GM18498 (cell line): Measurements from ENCODE around the gene NEAT1.

Experiments used
- ATAC-seq: cut with Tn5 transposase; IDR thresholded peaks from one replicate; pipeline ENCODE4 v1.9.1; 2021; ENCODE audit warnings: mild to moderate bottlenecking, moderate library complexity; ENCODE audit not compliant: unreplicated experiment

NEAT1 gene

DNA sequence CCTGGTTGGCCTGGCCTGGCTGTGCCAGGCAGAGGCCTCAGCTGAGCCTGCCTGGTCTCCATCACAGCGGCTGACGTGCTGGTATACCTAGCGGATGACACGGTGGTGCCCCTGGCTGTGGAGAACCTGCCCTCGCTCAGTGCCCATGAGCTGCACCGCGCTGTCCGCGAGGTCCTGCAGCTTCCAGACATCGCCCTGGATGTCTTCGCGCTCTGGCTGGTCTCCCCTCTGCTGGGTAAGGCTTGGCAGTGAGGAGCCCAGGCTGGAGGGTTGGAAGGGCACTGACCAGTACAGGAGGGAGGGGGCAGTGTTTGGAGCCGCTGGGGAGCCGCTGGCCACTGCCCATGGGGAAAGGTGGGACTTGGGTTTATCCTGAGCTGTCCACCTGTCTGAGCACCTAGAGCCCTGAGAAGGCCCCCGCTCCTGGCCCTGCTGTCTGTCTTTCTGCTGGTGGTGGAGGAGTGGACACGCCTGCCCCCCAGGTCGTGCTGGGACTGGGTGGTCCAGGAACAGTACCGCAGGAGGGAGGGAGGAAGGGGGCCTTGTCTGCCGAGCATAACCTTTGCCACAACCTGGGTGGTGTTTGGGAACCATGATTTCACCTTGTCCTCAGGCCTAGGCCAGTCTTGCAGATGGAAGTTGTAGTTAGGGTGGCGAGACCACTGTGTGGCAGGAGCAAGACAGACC, 33.2 kb upstream of the NEAT1 start:
- ATAC-seq, result no peak

DNA sequence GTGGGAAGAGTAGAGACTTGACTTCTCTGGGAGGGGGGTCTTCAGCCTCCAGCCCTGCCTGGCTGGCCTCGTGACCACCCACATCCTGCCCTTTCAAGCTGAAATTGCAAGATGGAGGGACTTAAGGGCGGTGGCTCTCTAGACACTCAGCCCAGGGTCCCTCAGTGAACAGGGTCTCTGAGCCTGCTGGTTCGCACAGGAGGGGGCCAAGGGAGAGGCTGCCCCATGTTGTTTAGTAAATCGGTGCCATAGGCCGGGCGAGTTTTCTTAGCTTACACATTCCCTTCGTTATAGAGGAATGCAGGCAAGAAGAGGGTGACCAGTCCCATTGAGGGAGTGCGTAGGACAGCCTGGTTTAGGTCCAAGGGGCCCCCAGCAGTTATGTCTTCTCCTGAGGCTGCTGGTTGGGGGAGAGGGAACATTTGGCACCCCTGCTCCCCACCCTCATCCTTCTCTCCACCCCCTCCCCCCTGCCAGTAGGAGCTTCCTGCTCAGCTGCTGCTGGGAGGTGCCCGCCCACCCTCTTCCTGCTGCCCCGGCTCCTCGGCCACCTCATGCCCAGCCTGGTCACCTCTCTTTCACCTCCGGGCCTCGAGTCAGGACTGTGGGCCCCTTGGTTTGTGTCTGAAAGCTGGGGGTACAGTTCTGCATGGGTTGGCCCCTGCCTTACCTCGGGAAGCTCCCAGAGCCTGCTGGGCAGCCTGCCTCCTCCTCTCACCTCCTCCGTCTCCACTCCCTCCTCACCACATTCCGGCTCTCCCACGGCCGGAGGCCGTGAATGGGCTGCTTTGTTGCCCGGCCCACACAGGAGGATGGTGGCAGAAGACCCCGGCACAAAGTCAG, 32.3 kb upstream of the NEAT1 start:
- ATAC-seq, result no peak

DNA sequence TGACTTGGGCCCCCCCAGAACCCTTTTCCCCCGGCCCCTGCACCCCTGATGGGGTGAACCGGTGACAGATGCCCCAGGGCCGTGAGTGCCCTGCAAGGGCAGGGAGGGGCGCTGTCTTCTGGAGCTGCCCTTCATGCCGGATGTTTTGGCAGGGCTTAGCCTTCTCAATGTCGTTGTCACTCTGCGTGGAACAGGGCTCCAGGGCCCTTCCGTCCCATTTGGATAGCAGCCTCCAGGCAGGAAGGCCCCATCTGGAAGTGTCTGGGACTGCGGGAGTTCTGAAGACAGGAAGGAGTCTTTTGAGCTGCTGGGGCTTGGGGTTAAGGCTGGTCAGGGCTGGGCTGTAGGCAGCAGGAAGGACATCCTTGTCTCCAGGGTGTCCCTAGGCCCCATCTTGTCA, 31.6 kb upstream of the NEAT1 start:
- no peak for ATAC-seq

DNA sequence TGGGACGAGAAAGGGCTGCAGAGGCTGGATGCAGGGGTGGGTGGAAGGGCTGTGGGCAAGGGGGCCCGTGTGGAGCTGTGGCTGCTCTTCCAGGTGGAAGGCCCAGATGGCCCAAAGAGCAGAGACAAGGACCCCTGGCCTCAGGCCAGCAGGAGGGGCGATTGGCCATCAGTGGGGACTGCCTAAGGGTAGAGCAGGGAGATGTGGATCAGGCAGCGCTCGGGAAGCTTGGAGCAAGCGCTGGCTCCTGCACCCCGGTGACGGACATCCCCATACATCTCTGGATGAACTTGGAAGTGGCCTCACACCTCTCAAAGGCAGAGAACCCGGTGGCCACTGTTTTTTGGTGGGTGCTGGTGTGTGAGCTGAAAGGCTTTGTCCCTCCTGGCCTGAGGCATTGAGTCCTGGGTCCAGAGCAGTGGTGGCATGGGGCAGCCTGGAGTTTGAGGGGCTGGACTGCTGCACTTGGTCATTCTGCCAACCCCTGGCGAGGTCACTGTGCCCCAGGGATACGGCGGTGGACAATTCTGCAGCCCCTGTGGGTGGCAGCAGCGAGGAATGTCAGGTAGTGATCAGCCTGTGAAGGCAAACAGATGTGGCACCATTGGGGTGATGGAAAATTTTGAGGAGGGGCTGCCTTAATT, 30.3 kb upstream of the NEAT1 start:
- ATAC-seq, result no peak

- ATAC-seq, result no peak
Measured at GRCh38 chr11:65392899-65393298, 29.7 kb upstream of the NEAT1 start.

DNA sequence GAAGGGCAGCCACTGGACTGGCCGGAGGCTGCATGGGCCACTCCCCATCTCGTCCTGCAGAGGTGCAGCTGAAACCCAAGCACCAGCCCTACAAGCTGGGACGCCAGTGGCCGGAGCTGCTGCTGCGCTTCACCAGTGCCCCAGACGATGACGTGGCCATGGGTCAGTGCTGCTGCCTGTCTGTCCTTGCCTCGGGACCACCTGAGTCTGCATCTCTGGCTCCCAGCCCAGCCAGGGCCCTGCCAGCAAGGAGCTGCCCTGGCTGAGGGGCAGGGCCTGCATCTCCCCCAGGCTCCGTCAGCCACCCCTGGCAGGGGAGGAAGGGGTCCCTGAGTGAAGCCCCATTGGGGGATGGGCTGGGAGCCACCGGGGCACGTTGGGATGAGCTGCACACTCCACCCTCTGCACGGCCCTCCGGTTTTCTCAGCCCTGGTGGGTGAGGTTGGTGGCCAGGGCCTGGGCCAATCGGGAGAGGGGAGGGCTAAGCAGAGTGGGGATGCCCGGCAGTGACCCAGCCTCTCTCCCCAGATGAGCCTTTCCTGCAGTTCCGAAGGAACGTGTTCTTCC, 29.0 kb upstream of the NEAT1 start:
- ATAC-seq, result no peak

- no peak for ATAC-seq
Measured at GRCh38 chr11:65394125-65394536, 28.5 kb upstream of the NEAT1 start.

DNA sequence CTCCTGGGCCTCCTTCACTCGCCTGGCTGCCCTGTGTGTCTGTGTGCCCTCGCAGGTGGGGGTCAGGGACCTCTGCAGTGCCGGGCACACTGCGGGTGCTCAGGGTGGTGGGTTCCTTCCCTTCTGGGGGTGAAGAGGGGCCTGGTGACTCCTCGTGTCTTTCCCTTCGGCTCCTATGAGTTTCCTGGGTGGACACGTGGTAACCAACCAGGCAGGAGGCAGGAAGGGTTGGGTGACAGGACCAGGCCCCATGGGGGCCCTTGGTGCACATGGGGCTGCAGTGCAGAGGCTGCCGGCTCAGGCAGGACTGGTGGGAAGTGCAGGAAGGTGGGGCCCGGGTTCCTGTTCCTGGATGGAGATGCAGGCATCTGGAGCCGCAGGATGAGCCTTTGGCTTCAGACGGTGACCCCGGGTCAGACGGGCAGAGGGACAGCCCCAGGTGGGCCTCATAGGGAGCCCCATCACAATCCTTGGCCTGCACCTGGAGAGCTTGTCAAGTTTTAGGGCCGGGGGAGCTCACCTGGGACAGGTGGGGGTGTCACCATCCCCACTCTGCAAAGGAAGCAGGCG, 26.6 kb upstream of the NEAT1 start:
- no peak for ATAC-seq

GRCh38 chr11:65396769-65397745, 25.5 kb upstream of the NEAT1 start:
- ATAC-seq, result no peak

- ATAC-seq, result no peak
Measured at GRCh38 chr11:65398362-65398910, 24.2 kb upstream of the NEAT1 start.

GRCh38 chr11:65399249-65399648, 23.3 kb upstream of the NEAT1 start:
- no peak for ATAC-seq

- ATAC-seq, result no peak
Measured at GRCh38 chr11:65399845-65400244, 22.8 kb upstream of the NEAT1 start.

DNA sequence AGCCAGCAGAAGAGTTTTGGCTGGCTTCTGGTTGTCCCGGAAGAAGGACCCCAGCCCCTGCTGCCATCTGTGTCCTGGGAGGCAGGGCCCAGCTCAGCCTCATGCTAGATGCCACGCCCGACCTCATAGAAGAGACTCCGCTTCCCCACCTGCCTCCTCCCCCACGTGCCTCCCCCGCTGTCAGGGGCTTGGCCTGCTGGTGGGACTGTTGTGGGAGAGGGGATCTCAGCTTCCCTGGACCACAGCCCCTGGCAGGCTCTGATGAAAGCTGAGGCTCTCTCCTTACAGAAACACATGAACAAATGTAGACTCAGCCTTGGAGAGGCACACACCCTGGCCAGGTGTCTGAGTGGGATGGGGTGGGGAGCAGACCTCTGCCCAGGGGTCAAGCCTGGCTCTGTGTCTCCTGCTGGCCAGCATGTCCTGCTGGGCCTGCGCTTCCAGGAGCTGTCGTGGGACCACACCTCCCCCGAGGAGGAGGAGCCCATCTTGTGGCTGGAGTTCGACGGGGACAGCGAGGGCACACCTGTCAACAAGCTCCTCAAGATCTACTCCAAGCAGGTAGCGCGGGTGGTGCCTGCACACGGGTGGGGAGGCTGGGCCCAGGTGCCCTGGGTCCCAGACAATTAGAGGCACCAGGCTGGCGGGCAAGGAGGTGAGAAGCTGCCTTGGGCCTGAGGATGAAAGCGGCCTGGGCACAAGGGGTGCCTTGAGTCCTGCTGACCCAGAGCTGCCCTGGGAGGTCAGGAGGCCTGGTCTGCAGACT, 22.1 kb upstream of the NEAT1 start:
- ATAC-seq, result no peak

DNA sequence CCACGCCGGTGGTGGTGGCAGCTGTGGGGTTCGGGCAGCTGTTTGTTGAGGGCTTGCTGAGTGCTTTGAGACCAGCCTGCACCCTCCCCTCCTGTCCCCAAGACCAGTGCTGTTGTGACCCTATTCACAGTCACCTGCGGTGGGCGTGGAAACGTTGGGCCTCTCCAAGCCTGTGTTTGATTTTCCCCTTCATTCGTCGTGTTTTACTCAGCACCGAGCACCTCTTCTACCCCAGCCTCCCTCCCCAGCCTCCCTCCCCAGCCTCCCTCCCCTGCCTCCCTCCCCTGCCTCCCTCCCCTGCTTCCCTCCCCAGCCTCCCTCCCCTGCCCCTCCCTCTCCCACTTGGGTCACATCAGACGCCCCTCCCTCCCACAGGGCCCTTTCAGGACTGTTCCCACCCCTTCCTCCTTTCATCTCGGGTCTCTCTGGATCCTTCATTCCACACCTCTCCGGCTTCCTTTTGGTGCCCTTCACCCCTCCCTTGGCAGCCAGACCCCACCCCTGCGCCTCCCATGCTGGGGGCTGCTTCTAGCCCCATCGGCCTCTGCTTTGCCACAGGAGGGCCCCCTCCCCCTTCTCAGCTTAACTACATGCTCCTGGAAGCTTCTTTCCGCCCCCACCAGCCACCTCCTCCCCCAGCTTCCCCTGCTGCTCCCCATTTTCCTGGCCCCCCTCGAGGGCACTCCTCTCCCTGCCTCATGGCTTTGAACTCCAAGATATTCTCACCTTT, 21.4 kb upstream of the NEAT1 start:
- ATAC-seq, result no peak

GRCh38 chr11:65401803-65402248, 20.8 kb upstream of the NEAT1 start:
- ATAC-seq, result no peak

GRCh38 chr11:65402790-65403189, 19.8 kb upstream of the NEAT1 start:
- ATAC-seq, result no peak

- ATAC-seq, result no peak
Measured at GRCh38 chr11:65403607-65404121, 18.9 kb upstream of the NEAT1 start.

DNA sequence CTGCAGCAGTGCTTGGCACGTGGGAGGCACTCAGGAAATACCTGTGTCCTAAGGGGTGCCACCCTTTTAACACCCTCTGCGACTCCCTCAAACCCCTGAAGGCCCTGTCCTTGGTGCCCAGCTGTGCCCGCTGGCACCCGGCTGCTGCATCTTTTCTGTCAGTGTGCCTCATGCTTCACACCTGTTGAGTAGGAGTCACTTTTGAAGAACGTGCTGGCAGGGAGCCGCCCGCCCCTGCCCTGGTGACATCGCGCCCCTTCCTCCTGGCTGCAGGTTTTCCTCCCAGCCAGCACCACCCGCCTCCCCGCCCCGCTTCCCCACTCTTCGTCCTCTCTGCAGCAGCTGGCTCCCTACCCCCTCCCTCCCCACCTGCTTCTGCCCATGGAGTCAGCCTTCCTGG, 18.4 kb upstream of the NEAT1 start:
- ATAC-seq, result no peak
